GM12878 (cell line): Measurements from ENCODE around the gene MATN1. TPM values are rescaled to one million over a fixed set of nuclear protein-coding genes. Genes with fewer than 3 reads are reported as not detected.
A peak's percentile ranks its signal among the peaks of the same experiment; 100 is the strongest.

Experiments
- DPF2 ChIP-seq: fragments of 450-650 bp; IDR thresholded peaks from 2 replicates; pipeline ENCODE4 v1.6.1; 2017; ENCODE audit warnings: mild to moderate bottlenecking
- GATAD2B ChIP-seq: fragments of 450-650 bp; conservative IDR thresholded peaks from 2 replicates; pipeline ENCODE4 v1.6.1; 2017; ENCODE audit warnings: low read depth, mild to moderate bottlenecking, moderate library complexity
- NFIC ChIP-seq: IDR thresholded peaks from 2 replicates; pipeline ENCODE4 v1.6.1; 2012; ENCODE audit warnings: low read depth, mild to moderate bottlenecking, inconsistent platforms, low read length, moderate library complexity
- SMC3 ChIP-seq: IDR thresholded peaks from 2 replicates; pipeline ENCODE4 v1.6.1; 2011; ENCODE audit warnings: low read length, improper control_type of control experiment, borderline replicate concordance
- STAT3 ChIP-seq: IDR thresholded peaks from 2 replicates; pipeline ENCODE4 v1.6.1; 2011; ENCODE audit warnings: low read depth, low read length, improper control_type of control experiment
- YY1 ChIP-seq: IDR thresholded peaks from 2 replicates; pipeline ENCODE4 v1.6.1; 2011; ENCODE audit warnings: low read depth, mild to moderate bottlenecking, low read length
- polyA plus RNA-seq, 11 experiments: library from polyadenylated mRNA; depleted of rRNA in 4 of 11; unstranded in 6 of 11; stranded (reverse) in 5 of 11; fragments of >200 nt; fragmentation: Nextera tagmentation in 4 of 11; fragmentation: Illumina TruSeq in 1 of 11; extraction: Ambion mirVana in 4 of 11; extraction: Trizol in 1 of 11; gene quantifications; 1 replicate in 1 of 11; 2 replicates in 10 of 11; pipeline versions ENCODE4 v1.2.1 to v1.2.3, GENCODE V29; 2011 to 2016; ENCODE audit warnings: inconsistent platforms in 2 of 11, missing spikeins in 2 of 11, low read depth in 1 of 11
- total RNA-seq, 4 experiments: library from RNA; depleted of rRNA in 3 of 4; stranded (reverse); fragments of >200 nt in 3 of 4; fragmentation: Illumina TruSeq in 1 of 4; extraction: Trizol in 1 of 4; gene quantifications; 2 replicates each; pipeline versions ENCODE4 v1.2.1 to v1.2.3, GENCODE V29; 2013 to 2021
- TF ChIP-seq, protein P1 (sequence below): IDR thresholded peaks from 2 replicates; pipeline ENCODE4 v1.6.1; 2011; ENCODE audit warnings: borderline replicate concordance, low read depth, mild to moderate bottlenecking, moderate library complexity, mixed read lengths, low read length; ENCODE audit not compliant: insufficient read depth; ENCODE audit errors: extremely low read length
- TF ChIP-seq, protein P2 (sequence below): fragments of 450-650 bp; IDR thresholded peaks from 2 replicates; pipeline ENCODE4 v1.6.1; 2017; ENCODE audit warnings: low read depth, mild to moderate bottlenecking, moderate library complexity
- TF ChIP-seq, protein P3 (sequence below): fragments of 450-650 bp; IDR thresholded peaks from 2 replicates; pipeline ENCODE4 v1.6.1; 2017; ENCODE audit warnings: antibody characterized with exemption, mild to moderate bottlenecking, moderate library complexity
- TF ChIP-seq, protein P4 (sequence below): fragments of 150-350 bp; IDR thresholded peaks from 2 replicates; pipeline ENCODE4 v1.6.1; 2014; ENCODE audit warnings: mild to moderate bottlenecking, low read depth, low read length

Gene MATN1
- total and polyA plus RNA-seq, 10 of the 15 experiments (the other 5 are each of a cell fraction or from before 2014, with no cell fraction given), result 0.04 to 0.50 (median 0.10) TPM; not detected in 1

DNA sequence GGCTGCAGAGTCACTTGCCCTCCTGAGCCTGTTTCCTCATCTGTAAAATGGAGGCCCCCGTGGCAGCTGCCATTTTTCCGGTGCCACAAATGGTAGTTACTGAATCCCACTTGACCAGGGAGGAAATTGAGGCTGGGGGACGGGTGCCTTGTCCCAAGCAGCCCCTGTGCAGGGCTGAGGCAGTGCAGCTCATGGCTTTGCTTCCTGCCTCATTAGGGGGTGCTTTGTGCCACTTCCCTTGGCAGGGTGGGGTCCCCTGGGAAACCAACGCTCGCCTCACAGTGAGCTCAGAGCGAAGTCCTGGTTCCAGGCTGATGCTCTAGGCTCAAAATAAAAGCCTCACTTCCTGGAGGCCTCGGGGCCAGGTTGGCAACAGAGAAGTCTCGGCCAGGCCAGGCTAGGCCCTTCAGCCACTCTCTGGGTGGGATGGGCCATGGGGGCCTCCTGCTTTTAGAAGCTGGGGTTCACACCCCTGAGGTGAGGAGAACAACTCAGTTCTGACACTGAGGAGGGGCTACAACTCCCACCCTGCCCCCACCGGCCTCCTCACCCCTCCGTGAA, 27.4 kb upstream of the MATN1 start (continued):
- TF ChIP-seq GATAD2B, result peak; percentile 86
- TF ChIP-seq, protein P1, sequence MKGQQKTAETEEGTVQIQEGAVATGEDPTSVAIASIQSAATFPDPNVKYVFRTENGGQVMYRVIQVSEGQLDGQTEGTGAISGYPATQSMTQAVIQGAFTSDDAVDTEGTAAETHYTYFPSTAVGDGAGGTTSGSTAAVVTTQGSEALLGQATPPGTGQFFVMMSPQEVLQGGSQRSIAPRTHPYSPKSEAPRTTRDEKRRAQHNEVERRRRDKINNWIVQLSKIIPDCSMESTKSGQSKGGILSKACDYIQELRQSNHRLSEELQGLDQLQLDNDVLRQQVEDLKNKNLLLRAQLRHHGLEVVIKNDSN, result no peak
- TF ChIP-seq DPF2, result peak; percentile 82
- TF ChIP-seq, protein P2, sequence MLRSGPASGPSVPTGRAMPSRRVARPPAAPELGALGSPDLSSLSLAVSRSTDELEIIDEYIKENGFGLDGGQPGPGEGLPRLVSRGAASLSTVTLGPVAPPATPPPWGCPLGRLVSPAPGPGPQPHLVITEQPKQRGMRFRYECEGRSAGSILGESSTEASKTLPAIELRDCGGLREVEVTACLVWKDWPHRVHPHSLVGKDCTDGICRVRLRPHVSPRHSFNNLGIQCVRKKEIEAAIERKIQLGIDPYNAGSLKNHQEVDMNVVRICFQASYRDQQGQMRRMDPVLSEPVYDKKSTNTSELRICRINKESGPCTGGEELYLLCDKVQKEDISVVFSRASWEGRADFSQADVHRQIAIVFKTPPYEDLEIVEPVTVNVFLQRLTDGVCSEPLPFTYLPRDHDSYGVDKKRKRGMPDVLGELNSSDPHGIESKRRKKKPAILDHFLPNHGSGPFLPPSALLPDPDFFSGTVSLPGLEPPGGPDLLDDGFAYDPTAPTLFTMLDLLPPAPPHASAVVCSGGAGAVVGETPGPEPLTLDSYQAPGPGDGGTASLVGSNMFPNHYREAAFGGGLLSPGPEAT, result no peak
- TF ChIP-seq NFIC, result no peak
- TF ChIP-seq SMC3, result 0 out of 2 replicates have a peak, but pooled peaks have one; percentile 4
- TF ChIP-seq, protein P3, sequence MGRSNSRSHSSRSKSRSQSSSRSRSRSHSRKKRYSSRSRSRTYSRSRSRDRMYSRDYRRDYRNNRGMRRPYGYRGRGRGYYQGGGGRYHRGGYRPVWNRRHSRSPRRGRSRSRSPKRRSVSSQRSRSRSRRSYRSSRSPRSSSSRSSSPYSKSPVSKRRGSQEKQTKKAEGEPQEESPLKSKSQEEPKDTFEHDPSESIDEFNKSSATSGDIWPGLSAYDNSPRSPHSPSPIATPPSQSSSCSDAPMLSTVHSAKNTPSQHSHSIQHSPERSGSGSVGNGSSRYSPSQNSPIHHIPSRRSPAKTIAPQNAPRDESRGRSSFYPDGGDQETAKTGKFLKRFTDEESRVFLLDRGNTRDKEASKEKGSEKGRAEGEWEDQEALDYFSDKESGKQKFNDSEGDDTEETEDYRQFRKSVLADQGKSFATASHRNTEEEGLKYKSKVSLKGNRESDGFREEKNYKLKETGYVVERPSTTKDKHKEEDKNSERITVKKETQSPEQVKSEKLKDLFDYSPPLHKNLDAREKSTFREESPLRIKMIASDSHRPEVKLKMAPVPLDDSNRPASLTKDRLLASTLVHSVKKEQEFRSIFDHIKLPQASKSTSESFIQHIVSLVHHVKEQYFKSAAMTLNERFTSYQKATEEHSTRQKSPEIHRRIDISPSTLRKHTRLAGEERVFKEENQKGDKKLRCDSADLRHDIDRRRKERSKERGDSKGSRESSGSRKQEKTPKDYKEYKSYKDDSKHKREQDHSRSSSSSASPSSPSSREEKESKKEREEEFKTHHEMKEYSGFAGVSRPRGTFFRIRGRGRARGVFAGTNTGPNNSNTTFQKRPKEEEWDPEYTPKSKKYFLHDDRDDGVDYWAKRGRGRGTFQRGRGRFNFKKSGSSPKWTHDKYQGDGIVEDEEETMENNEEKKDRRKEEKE, result no peak
- TF ChIP-seq, protein P4, sequence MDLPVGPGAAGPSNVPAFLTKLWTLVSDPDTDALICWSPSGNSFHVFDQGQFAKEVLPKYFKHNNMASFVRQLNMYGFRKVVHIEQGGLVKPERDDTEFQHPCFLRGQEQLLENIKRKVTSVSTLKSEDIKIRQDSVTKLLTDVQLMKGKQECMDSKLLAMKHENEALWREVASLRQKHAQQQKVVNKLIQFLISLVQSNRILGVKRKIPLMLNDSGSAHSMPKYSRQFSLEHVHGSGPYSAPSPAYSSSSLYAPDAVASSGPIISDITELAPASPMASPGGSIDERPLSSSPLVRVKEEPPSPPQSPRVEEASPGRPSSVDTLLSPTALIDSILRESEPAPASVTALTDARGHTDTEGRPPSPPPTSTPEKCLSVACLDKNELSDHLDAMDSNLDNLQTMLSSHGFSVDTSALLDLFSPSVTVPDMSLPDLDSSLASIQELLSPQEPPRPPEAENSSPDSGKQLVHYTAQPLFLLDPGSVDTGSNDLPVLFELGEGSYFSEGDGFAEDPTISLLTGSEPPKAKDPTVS, result no peak
- peak; percentile 83 for TF ChIP-seq YY1
- TF ChIP-seq STAT3, result no peak
